K562 (cell line): ENCODE measurements around the gene ZDHHC15. TPM values are rescaled to one million over a fixed set of nuclear protein-coding genes. Genes with fewer than 3 reads are reported as not detected.

Experiments used
- ATAC-seq: fragments of 200-7000 bp; cut with Tn5 transposase; 3 replicates; pipeline ENCODE4 v1.9.1; 2020; ENCODE audit warnings: moderate library complexity
- BruUV-seq: library from RNA; stranded (reverse); fragments of 400-500 nt; replicated peaks from 2 replicates; lab custom pipeline; 2021; lab: Mats Ljungman, UMichigan
- CTCF ChIA-PET: fragments of 300-600 bp; formaldehyde crosslinking; extraction: SDS; loops from one replicate; lab custom pipeline; 2021; ENCODE audit warnings: low intra/inter-chr PET ratio; lab: Yijun Ruan, JAX
- POLR2A ChIA-PET: fragments of 300-600, 350-650 bp; sonication (Branson Sonifier 250); formaldehyde crosslinking; extraction: SDS; loops from one replicate; lab custom pipeline; 2021; ENCODE audit warnings: antibody characterized with exemption, inconsistent platforms; lab: Yijun Ruan, JAX
- DNase-seq, 4 experiments: peaks; one replicate each; pipeline versions ENCODE4 v3.0.0 to v3.0.0-alpha.2; 2011 to 2018; ENCODE audit warnings: low spot score in 3 of 4, mixed read lengths in 3 of 4; ENCODE audit errors: extremely low read depth in 1 of 4
- FAIRE-seq: peaks from 2 replicates; lab custom pipeline; 2011; peaks lifted over from hg19 to GRCh38; lab: Jason Lieb, UNC
- H2AFZ ChIP-seq: 2 replicates; pipeline ENCODE4 v1.6.0; 2011; ENCODE audit warnings: low read depth, low read length, control low read depth, inconsistent platforms
- H3K27ac ChIP-seq: fragments of 200-600 bp; 3 replicates; pipeline ENCODE4 v1.8.0; 2011; ENCODE audit warnings: low read depth, mild to moderate bottlenecking, control low read depth, inconsistent platforms, low read length, moderate library complexity, mixed read lengths; ENCODE audit errors: extremely low read depth
- H3K27me3 ChIP-seq, 2 experiments: fragments of 300-600 bp in 1 of 2; 2 replicates in 1 of 2; 3 replicates in 1 of 2; pipeline versions ENCODE4 v1.6.0 to v1.8.0; 2011; ENCODE audit warnings: inconsistent platforms in 2 of 2, low read length in 2 of 2, mild to moderate bottlenecking in 1 of 2, mixed read lengths in 1 of 2, moderate library complexity in 1 of 2; ENCODE audit not compliant: control insufficient read depth in 2 of 2, insufficient read depth in 2 of 2
- H3K36me3 ChIP-seq: fragments of 300-600 bp; 3 replicates; pipeline ENCODE4 v1.8.0; 2011; ENCODE audit warnings: mild to moderate bottlenecking, low read length, inconsistent platforms; ENCODE audit not compliant: control insufficient read depth, insufficient read depth
- H3K4me1 ChIP-seq, 2 experiments: fragments of 200-600 bp in 1 of 2; replicated peaks in 1 of 2; 2 replicates in 1 of 2; 3 replicates in 1 of 2; pipeline versions ENCODE4 v1.5.1 to v1.8.0; 2011; ENCODE audit warnings: inconsistent platforms in 2 of 2, low read length in 2 of 2, mild to moderate bottlenecking in 1 of 2, mixed read lengths in 1 of 2, moderate library complexity in 1 of 2; ENCODE audit not compliant: control insufficient read depth in 2 of 2, insufficient read depth in 2 of 2
- H3K4me2 ChIP-seq: 2 replicates; pipeline ENCODE4 v1.6.1; 2011; ENCODE audit warnings: low read length, control low read depth, inconsistent platforms, mixed read lengths; ENCODE audit not compliant: insufficient read depth
- H3K4me3 ChIP-seq: fragments of 200-600 bp; sonication (generic), shearing (Covaris generic); 2 replicates; pipeline ENCODE4 v1.5.1; 2016; ENCODE audit warnings: control low read depth, inconsistent platforms
- H3K79me2 ChIP-seq: fragments of 200-600 bp; 3 replicates; pipeline ENCODE4 v1.8.0; 2011; ENCODE audit warnings: low read length, inconsistent platforms; ENCODE audit not compliant: control insufficient read depth, insufficient read depth
- H3K9ac ChIP-seq, 2 experiments: 2 replicates each; pipeline versions ENCODE4 v1.6.0 to v1.6.1; 2011; ENCODE audit warnings: low read depth in 2 of 2, low read length in 2 of 2, control low read depth in 1 of 2, inconsistent platforms in 1 of 2, mild to moderate bottlenecking in 1 of 2, mixed read lengths in 1 of 2; ENCODE audit not compliant: insufficient read depth in 1 of 2
- H3K9me1 ChIP-seq: one replicate; pipeline ENCODE4 v1.6.0; 2011; ENCODE audit warnings: inconsistent platforms, mild to moderate bottlenecking, low read length, moderate library complexity; ENCODE audit not compliant: control insufficient read depth, insufficient read depth
- H3K9me3 ChIP-seq: replicated peaks from 2 replicates; pipeline ENCODE4 v1.5.1; 2011; ENCODE audit warnings: low read depth, low read length, inconsistent platforms; ENCODE audit not compliant: control insufficient read depth, insufficient read depth
- H4K20me1 ChIP-seq: replicated peaks from 2 replicates; pipeline ENCODE4 v1.6.1; 2011; ENCODE audit warnings: low read length, inconsistent platforms, mixed read lengths; ENCODE audit not compliant: control insufficient read depth, insufficient read depth
- C11orf30 ChIP-seq: fragments of 450-650 bp; IDR thresholded peaks from 2 replicates; pipeline ENCODE4 v1.6.1; 2016; ENCODE audit warnings: low read depth, mild to moderate bottlenecking
- KDM5B ChIP-seq: fragments of 200-600 bp; sonication (generic); IDR thresholded peaks from 2 replicates; pipeline ENCODE4 v1.6.1; 2012; ENCODE audit warnings: low read depth, mild to moderate bottlenecking, moderate library complexity, low read length, control low read depth, inconsistent platforms; ENCODE audit not compliant: insufficient replicate concordance
- KLF10 ChIP-seq: fragments of 250-450 bp; sonication (Bioruptor Pico); IDR thresholded peaks from 2 replicates; pipeline ENCODE4 v1.6.1; 2021; ENCODE audit warnings: matching md5 sums
- ZNF124 ChIP-seq: sonication (generic); formaldehyde crosslinking; IDR thresholded peaks from 2 replicates; pipeline ENCODE4 v1.8.1; 2022; ENCODE audit warnings: missing genetic modification reagents
- ZNF3 ChIP-seq: fragments of 250-450 bp; sonication (Bioruptor Pico); IDR thresholded peaks from 2 replicates; pipeline ENCODE4 v1.5.0; 2021; ENCODE audit warnings: mild to moderate bottlenecking, moderate library complexity
- ZNF436 ChIP-seq: fragments of 250-450, 450-650 bp; sonication (Bioruptor Pico); formaldehyde crosslinking; IDR thresholded peaks from 2 replicates; pipeline ENCODE4 v1.7.0; 2020; ENCODE audit warnings: mild to moderate bottlenecking
- WGBS: fragments of 100-300 bp; shearing (Covaris generic); methylation state at CpG from one replicate; pipeline ENCODE4 v1.1.6; 2016; ENCODE audit warnings: low coverage, mixed read lengths; ENCODE audit not compliant: insufficient coverage; ENCODE audit errors: missing lambda C conversion rate; 5-methylcytosine and 5-hydroxymethylcytosine counted together
- in situ Hi-C: fragments of 300-500 bp; cut with MboI; formaldehyde crosslinking; loops from 4 replicates; pipeline ENCODE4 v1.15.0; 2018; ENCODE audit warnings: inconsistent platforms, mixed read lengths
- intact Hi-C: fragments of 100-400 bp; cut with micrococcal nuclease; formaldehyde crosslinking; loops from 2 replicates; pipeline ENCODE4 v1.14.2; 2022
- polyA plus RNA-seq, 8 experiments: library from polyadenylated mRNA; depleted of rRNA in 4 of 8; stranded (reverse) in 5 of 8; unstranded in 3 of 8; fragments of >200 nt; fragmentation: Nextera tagmentation in 2 of 8; fragmentation: Illumina TruSeq in 1 of 8; extraction: Ambion mirVana in 2 of 8; extraction: Trizol in 1 of 8; gene quantifications; 2 replicates each; pipeline versions ENCODE4 v1.2.1 to v1.2.3, GENCODE V29; 2011 to 2014; ENCODE audit warnings: inconsistent platforms in 1 of 8, missing spikeins in 1 of 8
- total RNA-seq, 7 experiments: library from RNA; depleted of rRNA in 6 of 7; stranded (reverse); fragments of >200 nt in 6 of 7; fragmentation: Illumina TruSeq in 2 of 7; extraction: Trizol in 2 of 7; gene quantifications; 2 replicates each; pipeline versions ENCODE4 v1.2.1 to v1.2.3, GENCODE V29; 2011 to 2021; ENCODE audit warnings: low replicate concordance in 1 of 7
- TF ChIP-seq, protein P1 (sequence below): sonication (generic); formaldehyde crosslinking; IDR thresholded peaks from 2 replicates; pipeline ENCODE4 v1.8.0; 2022; ENCODE audit warnings: mild to moderate bottlenecking, missing genetic modification reagents, borderline replicate concordance

ZDHHC15 gene
- total and polyA plus RNA-seq, 9 of the 15 experiments (the other 6 are each of a cell fraction or from before 2014, with no cell fraction given) = 0.01 to 0.07 (median 0.04) TPM; not detected in 4

DNA sequence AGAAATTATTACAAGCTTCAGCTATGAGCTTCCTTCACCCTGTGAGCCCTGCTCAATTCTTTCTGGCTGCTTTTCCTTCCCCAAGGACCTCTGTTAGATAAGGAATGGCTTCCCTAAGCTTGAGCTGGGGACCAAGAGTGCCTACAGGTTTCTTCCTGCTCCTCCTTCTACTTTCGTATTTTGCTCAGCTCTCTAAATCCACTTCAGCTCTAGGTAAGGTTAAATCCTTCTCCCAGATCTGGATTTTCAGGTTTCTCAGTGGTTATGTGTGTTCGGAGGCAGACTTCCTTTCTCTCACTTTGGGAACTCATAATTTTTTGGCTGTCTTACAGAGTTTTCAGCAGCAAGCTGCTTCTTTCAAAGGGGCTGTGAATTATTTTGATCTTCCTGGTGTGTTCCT, 21.9 kb upstream of the ZDHHC15 start:
- 0% methylated on average over 1 of the region's 2 CpGs for WGBS
- no peak overlapping the region for H3K4me2 ChIP-seq
- H3K4me1 ChIP-seq = no peaks in the 10 kb centered on the region
- no peak for TF ChIP-seq KDM5B
- TF ChIP-seq KLF10 (CRISPR knock-in tag) = no peak
- TF ChIP-seq, protein P1, sequence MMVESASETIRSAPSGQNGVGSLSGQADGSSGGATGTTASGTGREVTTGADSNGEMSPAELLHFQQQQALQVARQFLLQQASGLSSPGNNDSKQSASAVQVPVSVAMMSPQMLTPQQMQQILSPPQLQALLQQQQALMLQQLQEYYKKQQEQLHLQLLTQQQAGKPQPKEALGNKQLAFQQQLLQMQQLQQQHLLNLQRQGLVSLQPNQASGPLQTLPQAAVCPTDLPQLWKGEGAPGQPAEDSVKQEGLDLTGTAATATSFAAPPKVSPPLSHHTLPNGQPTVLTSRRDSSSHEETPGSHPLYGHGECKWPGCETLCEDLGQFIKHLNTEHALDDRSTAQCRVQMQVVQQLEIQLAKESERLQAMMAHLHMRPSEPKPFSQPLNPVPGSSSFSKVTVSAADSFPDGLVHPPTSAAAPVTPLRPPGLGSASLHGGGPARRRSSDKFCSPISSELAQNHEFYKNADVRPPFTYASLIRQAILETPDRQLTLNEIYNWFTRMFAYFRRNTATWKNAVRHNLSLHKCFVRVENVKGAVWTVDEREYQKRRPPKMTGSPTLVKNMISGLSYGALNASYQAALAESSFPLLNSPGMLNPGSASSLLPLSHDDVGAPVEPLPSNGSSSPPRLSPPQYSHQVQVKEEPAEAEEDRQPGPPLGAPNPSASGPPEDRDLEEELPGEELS (CRISPR knock-in tag) = no peak
- no peak for TF ChIP-seq ZNF3 (CRISPR knock-in tag)
- TF ChIP-seq C11orf30 = no peak
- no peak for TF ChIP-seq ZNF124
- TF ChIP-seq ZNF436 (CRISPR knock-in tag) = no peak
- no peak overlapping the region for H3K4me3 ChIP-seq
- no peaks in the 10 kb centered on the region for H3K79me2 ChIP-seq
- no peak for ATAC-seq
- ChIA-PET POLR2A (no interaction called here), CTCF (no interaction called here)
- H4K20me1 ChIP-seq = no peaks in the 10 kb centered on the region
- no peak for DNase-seq
- H3K36me3 ChIP-seq = no peaks in the 10 kb centered on the region
- H3K9ac ChIP-seq = no peak overlapping the region
- no TSS peak for BruUV-seq
- in situ Hi-C loops = no loop called here
- no peaks in the 10 kb centered on the region for H3K9me1 ChIP-seq
- no peak overlapping the region for H3K27ac ChIP-seq
- intact Hi-C loops = no loop called here
- no peaks in the 10 kb centered on the region for H3K9me3 ChIP-seq
- FAIRE-seq = no peak
- no peaks in the 10 kb centered on the region for H3K27me3 ChIP-seq
- H2AFZ ChIP-seq = no peak overlapping the region
